Progenitor cell of endocrine pancreas (in vitro differentiated cells): Measurements from ENCODE around the gene DNAH7. TPM values are rescaled to one million over a fixed set of nuclear protein-coding genes. Genes with fewer than 3 reads are reported as not detected.
A peak's percentile ranks its signal among the peaks of the same experiment; 100 is the strongest.
"Not testable (repeated sequence)": the region's sequence is repeated elsewhere in the genome, so short reads cannot be mapped to it uniquely, and the experiment has no call there.

Experiments used
- DNase-seq: peaks from one replicate; pipeline ENCODE4 v3.0.0; 2021; ENCODE audit warnings: low spot score; ENCODE audit not compliant: unreplicated experiment
- H3K27ac Mint-ChIP-seq: 2 replicates; pipeline ENCODE4 v1.8.0; 2021; ENCODE audit warnings: mild to moderate bottlenecking, moderate library complexity, mixed read lengths
- H3K27me3 Mint-ChIP-seq: 2 replicates; pipeline ENCODE4 v1.8.0; 2021; ENCODE audit warnings: mixed read lengths
- H3K36me3 Mint-ChIP-seq: 2 replicates; pipeline ENCODE4 v1.8.0; 2022; ENCODE audit warnings: mixed read lengths; ENCODE audit not compliant: insufficient read depth
- H3K4me1 Mint-ChIP-seq: 2 replicates; pipeline ENCODE4 v1.8.0; 2021; ENCODE audit warnings: low read depth, mixed read lengths
- H3K4me3 Mint-ChIP-seq: 2 replicates; pipeline ENCODE4 v1.8.0; 2021; ENCODE audit warnings: low read depth, mild to moderate bottlenecking, moderate library complexity, mixed read lengths
- H3K9me3 Mint-ChIP-seq: 2 replicates; pipeline ENCODE4 v1.8.0; 2021; ENCODE audit warnings: low read depth, mixed read lengths
- CTCF ChIP-seq: fragments of 200-600 bp; sonication (generic); IDR thresholded peaks from one replicate; pipeline ENCODE4 v1.5.0; 2021; ENCODE audit warnings: antibody characterized with exemption, mild to moderate bottlenecking; ENCODE audit not compliant: unreplicated experiment
- total RNA-seq: library from RNA; stranded (reverse); gene quantifications from 2 replicates; pipeline ENCODE4 v1.2.1, GENCODE V29; 2021

Gene DNAH7
- total RNA-seq, 1 donor from 2014 or later, result 5.9 TPM

- Mint-ChIP-seq H3K4me1 (no peaks in the 10 kb centered on the region), H3K36me3 (peaks cover 58% of the 10 kb centered on the region), H3K9me3 (peaks cover 41% of the 10 kb centered on the region), H3K27me3 (no peaks in the 10 kb centered on the region), H3K4me3 (no peak overlapping the region), H3K27ac (no peak overlapping the region)
- TF ChIP-seq CTCF, result no peak
- DNase-seq, result no peak
Measured at GRCh38 chr2:195696012-195696411, 372.6 kb downstream of the DNAH7 start.

DNA sequence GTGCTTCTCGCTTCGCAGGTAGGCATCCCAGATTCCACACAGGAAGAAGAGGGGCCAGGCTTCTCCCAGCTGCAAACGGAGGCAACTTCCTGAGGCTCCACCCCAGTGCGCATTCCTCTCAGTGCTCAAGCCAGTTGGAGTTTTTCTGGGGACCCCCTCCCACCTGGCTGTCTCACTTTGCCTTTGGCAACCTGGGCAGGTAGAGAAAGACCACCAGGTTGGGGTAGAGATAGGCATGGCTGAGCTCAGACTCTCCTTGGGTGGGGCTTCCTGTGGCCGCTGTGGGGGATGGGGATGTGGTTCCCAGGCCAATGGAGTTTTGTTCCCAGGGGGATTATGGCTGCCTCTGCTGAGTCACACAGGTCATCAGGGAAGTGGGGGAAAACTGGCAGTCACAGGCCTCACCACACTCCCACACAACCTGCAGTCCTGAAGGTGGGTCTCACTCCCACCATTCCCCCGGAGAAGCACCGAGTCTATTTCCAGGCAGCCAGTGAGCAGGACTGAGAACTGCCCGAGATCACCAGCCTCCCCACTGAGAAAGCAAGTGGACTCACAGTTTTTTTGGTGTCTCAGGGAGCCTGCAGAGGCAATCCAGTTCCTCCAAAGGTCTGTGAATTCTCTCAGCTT lies 373.5 kb downstream of the DNAH7 start:
- Mint-ChIP-seq H3K36me3 (peaks cover 59% of the 10 kb centered on the region), H3K9me3 (peaks cover 42% of the 10 kb centered on the region), H3K27ac (no peak overlapping the region), H3K27me3 (no peaks in the 10 kb centered on the region), H3K4me1 (no peaks in the 10 kb centered on the region), H3K4me3 (no peak overlapping the region)
- no peak for TF ChIP-seq CTCF
- DNase-seq, result no peak

DNA sequence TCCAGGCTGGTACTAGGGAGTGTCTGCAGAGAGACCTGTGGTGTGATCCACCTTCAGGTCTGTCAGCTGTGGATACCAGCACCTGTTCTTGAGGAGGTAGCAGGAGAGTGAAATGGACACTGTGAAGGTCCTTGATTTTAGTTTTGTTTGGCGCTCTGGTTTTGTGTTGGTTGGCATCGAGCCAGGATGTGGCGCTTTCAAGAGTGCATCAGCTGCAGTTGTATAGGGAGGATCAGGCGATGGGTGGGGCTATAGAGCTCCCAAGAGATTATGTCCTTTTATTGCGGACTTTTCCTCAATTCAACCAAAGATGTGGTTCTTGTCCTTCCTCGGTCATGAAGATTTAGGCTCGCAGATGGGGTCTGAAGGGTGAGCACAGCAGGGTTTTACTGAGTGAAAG lies 374.1 kb downstream of the DNAH7 start:
- Mint-ChIP-seq H3K27ac (peak overlapping the region; percentile 45), H3K9me3 (peaks cover 37% of the 10 kb centered on the region), H3K27me3 (no peaks in the 10 kb centered on the region), H3K4me1 (no peaks in the 10 kb centered on the region), H3K36me3 (peaks cover 57% of the 10 kb centered on the region), H3K4me3 (no peak overlapping the region)
- no peak for TF ChIP-seq CTCF
- DNase-seq, result no peak

DNA sequence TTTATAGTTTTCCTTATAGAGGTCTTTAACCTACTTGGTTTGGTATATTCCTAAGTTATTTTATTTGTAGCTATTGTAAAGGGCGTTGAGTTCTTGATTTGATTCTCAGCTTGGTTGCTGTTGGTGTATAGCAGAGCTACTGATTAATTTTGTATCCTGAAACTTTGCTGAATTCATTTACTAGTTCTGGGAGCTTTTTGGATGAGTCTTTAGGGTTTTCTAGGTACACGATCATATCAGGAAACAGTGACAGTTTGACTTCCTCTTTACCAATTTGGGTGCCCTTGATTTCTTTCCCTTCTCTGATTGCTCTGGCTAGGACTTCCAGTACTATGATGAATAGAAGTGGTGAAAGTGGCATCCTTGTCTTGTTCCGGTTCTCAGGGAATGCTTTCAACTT lies 376.1 kb downstream of the DNAH7 start:
- H3K27ac Mint-ChIP-seq, H3K4me1 Mint-ChIP-seq, H3K4me3 Mint-ChIP-seq, DNase-seq, H3K27me3 Mint-ChIP-seq: not testable (repeated sequence)
- H3K36me3 Mint-ChIP-seq, result peaks cover 44% of the 10 kb centered on the region
- peaks cover 33% of the 10 kb centered on the region for H3K9me3 Mint-ChIP-seq

Other genes starting within 250 kb of the DNAH7 start
- 3.4 and 3.6 TPM in 2 replicates for gene STK17B, start 102.7 kb upstream of the DNAH7 start, total RNA-seq